ENCODE results near the gene HOXB7.
A peak's percentile ranks its signal among the peaks of the same experiment; 100 is the strongest.

HOXB7 gene

DNA sequence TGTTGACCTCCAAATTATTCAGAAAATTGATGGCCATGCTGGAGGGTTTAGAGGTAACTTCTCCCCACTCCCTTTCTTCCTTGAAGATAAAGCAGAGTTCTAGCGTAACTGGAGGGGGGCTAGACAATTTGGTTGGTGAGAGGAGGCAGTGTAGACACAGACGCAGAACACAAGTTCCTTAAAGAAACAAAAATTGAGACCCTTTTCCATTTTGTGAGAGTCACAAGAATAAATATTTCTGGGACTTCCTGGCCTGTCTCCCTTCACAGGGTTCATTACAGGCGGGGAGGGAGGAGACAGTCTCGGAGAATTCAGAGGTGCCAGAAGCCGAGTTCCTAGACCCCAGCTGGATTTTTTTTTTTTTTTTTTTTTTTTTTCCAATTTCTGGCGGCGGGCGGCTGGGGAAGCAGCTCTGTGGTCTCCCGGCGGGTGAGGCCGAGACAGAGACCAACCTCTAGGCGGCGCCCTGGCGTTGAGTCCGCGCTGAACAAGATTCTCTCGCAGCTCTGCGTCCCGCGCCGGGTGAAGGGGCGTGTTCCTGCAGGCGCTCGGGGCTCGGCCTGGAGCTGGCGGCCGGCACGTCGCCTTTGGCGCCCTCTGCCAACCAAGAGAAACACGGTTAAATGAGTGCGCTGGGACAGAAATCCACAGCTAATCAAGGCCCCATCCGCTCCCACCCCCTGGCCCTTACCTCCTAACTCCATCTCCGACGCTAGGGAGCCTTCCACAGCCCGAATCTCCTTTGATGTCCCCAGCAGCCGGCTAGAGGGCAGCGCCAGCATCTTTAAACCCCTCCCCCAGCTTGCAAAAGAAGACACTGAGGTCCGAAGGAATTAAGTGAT is 25.6 kb upstream of the HOXB7 start:
- DNase-seq, result peak; percentile 49

DNA sequence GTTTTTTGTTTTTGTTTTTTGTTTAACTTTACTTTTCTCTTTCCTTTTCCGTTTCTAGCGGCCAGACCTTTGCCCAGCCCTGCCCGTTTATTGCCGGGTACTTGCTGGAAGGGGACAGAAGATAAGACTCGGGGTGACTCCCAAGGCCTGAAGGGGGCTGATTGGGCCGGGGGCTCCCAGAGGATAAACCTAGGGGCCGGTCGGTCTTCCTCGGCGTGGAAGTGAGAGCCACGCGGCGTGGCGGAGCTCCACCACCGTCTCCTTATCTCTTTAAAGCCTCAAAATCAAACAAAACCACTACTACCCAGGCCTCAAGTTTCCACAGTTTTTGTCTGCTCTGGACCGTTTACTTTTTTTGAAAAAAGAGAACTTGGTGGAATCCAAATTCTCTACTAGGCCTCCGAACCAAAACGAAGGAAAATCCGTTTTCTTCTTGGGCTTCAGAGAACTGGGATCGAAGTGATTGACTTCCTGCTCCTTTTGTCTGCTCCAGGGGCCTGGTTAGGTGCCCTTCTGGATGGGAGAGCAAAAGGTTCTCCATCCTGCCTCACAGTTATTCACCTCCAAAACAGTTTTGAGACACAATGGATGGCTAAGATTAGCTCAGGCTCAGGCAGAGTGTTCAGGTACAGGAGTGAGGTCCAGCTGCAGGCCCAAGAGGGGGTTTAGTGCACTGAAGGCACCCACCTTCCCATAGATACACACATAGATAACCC is 23.8 kb upstream of the HOXB7 start:
- no peak for DNase-seq

- no peak for DNase-seq
Measured at GRCh38 chr17:48633266-48633677, 22.5 kb upstream of the HOXB7 start.

DNA sequence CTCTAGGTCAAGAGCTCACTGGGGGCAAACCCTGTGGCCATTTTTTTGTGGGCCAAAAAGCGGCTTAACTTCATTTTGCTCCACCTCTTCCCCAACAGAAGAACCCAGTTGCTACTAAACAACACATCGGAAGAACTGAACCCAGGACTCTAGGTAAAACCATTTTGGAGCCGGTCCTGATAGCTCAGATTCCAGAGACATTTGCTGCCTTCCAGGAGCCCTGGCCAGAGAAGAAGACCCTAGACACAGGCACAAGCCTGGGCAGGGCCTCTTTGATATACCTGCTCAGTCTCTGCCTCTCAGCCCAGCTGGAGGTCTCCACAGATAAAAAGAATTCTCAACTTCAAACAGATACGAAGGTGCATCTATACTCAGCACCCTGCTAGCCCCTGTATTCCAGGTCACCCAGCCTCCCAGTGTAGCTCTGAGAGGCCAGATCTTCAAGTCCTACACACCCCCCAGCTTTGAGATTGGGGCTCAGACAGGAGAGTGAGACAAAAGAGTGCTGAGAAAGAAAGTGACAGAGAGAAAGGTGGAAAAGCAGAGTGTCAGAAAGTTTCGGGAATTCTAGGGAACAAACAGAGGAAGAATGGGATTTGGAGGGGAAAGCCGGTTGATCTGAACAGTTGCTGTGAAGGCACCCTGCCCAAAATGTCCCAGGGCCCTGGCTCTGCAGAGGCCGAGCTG is 21.9 kb upstream of the HOXB7 start:
- no peak for DNase-seq

DNA sequence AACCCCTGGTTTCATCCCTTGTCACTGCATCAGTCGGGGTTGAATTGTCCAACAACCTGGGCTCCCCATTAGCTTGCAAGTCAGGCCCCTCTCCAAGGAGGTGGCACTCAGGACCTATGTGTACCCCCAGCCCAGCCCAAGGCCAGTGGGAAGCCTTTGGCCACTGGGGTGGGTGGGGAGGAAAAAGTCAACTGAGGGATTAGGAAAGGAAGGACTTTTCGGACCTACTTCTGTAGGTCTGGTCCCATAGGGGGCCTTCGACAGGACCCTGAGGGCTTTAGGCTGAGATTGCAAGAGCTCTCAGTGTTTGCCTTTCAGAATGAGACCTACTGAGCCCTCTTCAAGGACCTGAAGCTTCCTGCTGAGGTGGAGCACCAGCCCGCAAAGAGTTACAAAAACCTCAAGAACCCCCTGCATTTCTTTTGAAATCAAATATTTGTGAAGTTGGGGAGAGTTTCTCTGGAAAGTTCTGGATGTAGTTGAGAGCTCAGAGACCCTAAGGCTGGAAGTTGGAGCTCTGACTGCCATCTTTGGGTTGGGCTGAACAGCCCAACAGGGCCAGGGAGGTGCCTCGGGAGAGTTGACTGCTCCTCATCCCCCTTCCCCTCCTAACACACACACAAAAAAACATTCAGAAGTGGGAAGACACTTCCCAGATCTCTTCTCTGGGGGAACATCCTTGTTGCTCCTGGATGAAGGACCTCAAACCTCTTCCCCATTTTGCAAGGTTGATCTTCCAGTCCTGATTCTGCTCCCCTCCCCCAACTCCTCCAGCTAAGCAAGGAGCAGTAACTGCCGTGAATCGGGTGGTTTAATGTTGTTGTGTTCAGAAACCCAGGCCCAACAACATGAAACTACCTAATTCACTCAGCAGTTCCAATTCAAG is 21.1 kb upstream of the HOXB7 start:
- DNase-seq, result no peak

DNA sequence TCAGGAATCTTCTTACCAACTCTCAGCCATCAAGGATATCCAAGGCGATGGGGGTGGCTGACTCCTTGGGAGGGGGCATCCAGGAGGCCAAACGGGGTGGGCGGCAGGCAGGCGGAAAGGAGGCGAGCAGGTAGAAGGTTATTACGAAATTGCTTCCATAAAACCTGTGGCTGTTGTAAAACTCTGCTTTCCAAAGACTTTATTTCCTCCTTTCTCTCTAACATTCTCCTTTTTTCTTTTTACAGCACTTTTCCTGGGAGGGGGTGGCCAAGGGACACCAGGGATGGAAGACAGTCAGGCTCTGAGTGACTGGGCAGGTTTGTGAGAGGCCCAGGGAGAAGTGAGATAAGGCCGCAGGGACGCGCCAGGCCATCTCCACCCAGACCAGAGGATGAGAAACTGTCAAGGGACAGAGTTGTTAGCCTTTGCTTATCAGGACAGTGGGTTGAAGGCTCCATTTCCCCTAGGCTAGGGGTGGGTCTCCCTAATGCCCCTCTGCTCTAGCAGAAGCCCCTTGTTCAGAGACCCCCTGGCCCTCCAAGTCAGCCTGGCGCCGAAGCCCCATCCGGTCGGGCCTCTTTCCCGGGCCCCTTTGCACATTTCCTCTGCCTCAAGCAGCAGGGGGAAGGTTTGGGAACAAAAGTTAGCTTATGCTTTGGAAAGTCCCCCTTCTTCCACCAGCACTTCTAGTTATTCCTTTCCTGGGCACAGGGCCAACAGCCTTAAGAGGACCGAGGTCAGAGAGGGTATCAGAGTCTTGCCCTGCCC is 20.3 kb upstream of the HOXB7 start:
- no peak for DNase-seq

DNA sequence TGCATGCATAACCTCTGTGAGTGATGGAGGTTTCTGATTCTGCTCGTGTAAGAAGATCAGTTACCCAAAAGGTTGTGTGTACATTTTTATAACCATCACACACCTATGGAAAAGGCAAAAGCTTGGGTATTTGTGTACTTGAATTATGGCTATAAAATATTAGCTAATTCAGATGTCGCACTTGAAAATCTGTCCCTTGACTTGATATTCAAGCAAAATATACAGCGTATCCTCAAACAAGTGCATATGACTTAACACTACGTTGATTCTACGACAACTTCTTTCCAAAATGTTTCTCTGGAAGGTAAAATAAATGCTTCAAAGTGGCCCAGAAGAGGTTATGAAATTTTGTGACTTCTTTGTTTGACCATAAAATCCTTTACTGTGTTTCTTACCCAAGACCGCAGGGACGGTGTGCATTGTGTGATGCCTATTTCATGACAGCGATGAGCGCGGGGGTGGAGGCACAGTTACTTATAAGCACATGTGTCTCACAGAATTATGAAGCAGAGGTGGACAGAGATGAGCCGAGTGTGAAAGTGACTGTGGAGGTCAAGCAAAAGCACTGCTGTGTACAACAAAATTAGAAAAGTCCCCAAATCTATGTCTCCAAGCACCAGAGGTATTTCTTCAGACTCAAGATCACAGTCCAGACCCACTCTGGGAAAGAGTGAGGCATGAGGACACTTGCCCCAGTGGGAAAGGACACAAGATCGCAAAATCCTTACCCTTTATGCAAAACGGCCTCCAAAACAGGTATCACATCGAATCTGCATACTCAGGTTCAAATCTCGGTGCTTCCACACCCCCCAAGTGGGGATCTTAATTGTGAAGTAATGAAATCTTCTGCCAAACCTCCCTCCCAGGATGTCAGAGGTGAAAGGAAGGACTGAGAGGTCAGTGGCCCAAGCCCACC is 19.4 kb upstream of the HOXB7 start:
- DNase-seq, result no peak

DNA sequence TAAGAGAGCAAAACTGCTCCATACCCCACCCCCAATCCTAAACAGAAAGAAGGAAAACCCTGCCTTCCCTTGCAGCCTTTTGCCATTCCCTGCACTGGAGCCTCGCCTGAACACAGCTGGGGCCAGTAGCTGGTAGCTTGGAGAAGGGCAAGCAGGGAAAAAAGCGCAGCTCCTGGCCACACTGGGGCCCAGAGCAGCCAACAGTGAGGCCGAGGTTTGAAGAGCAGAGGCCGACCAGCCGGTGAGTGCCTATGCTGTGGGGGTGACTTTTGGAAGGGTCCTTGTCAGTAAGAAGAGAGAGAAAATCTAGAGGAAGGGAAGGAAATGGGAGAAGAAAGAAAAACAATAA is 18.6 kb upstream of the HOXB7 start:
- no peak for DNase-seq

DNA sequence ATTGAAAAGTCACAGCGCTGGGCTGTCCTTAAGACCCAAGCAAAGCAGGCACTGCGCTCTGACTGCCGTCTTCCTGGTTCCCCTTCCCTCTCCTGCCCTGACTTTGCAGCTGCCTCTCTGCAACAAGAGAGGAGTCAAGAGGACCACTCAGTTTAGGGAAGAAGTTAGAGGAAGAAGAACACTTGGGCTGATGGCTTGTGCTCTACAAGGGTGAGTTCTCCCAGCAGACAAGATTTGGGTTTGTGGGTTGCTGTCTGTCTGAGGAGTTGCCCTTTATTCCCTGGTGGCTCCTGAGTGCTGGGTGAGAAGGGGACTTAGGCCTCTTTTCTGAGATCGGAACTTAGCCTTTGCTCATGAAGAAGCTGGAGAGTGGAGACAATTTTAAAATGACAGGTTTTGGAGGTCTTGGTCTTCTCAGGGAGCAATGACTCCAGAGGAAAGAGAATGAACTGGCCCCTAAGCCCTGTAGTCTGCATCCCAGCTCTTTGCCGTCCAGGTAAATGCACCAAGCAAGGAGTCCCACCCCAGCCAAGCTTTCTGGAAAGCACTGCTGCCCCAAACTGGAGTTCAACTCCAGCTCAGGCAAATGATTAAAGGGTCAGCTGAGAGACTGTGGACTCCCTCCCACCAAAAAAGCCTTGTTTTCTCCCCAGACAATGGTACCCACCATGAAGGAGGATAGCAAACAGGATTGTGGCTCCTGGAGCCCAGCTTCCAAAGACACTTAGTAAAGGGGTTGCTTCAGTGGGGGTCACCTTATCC is 18.0 kb upstream of the HOXB7 start:
- no peak for DNase-seq

- DNase-seq, result no peak
Measured at GRCh38 chr17:48627623-48628521, 17.1 kb upstream of the HOXB7 start.

- no peak for DNase-seq
Measured at GRCh38 chr17:48627118-48627597, 16.3 kb upstream of the HOXB7 start.

GRCh38 chr17:48626245-48627117 is 15.7 kb upstream of the HOXB7 start, which contains the start of gene HOXB9:
HOXB9 (minus strand) TSS chr17:48626358; CDS start chr17:48626269, 89 bp downstream.
- peak; percentile 60 for DNase-seq

GRCh38 chr17:48625495-48626244 is 14.9 kb upstream of the HOXB7 start:
- DNase-seq, result peak; percentile 48

- DNase-seq, result peak; percentile 15
Measured at GRCh38 chr17:48624544-48625494, 14.0 kb upstream of the HOXB7 start.

GRCh38 chr17:48624118-48624517 is 13.3 kb upstream of the HOXB7 start:
- DNase-seq, result no peak

- no peak for DNase-seq
Measured at GRCh38 chr17:48623583-48623982, 12.8 kb upstream of the HOXB7 start.
